GM19193 (cell line): ENCODE results near the gene NEMP1.
A peak's percentile ranks its signal among the peaks of the same experiment; 100 is the strongest.

Source experiments
- POLR2A ChIP-seq: IDR thresholded peaks from 4 replicates; pipeline ENCODE4 v1.6.1; 2011; ENCODE audit not compliant: insufficient read depth, insufficient read length; ENCODE audit errors: extremely low read depth

NEMP1 gene

DNA sequence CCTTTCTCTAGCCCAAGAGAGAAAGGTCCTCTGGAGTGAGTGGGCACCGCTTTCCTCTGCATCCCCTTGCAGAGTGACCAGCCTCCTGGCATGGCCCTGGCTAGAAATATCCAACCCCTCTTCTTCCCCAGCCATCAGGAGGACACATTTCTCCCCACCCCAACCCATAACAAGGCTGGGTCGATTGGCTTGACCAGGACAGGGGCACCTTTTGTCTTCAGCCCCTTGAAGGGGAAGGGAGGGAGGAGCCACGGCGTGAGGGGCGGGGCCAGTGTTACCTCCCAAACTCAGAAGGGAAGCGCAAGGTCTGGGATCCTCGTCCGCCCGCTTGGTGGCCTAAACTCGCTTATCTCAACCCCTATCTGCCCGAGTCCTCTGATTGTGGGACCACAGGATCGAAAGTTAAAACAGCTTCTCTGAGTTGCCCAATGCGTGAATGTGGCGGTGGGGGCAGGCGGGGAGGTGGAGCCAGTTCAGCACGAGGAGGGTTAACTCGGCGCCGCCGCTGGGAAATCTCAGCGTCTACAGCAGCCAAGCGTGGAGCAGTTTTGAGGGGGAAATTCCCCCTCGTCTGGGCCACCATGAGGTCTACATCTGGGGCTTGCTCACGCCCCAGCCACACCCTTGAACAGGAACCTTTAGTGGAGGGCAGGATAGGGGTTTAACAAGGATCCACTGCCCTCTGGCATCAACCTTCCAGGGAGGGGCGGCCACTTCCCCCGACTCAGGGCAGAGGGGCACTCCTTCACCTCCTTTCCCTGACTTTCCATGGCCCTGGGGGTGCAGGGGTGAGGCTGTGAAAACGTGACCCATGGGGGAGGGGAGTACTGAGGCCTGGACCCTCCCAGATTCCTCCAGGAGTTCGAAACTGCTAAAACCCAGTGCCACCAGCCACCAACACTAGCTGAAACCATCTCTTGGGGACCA is 31.8 kb upstream of the NEMP1 start:
- peak; percentile 57 for TF ChIP-seq POLR2A

GRCh38 chr12:57109207-57110103 is 30.9 kb upstream of the NEMP1 start:
- TF ChIP-seq POLR2A = no peak

- no peak for TF ChIP-seq POLR2A
Observed at GRCh38 chr12:57107456-57108155, 29.0 kb upstream of the NEMP1 start.

- TF ChIP-seq POLR2A = no peak
Observed at GRCh38 chr12:57106021-57106708, 27.6 kb upstream of the NEMP1 start.

- TF ChIP-seq POLR2A = no peak
Observed at GRCh38 chr12:57105011-57105753, 26.6 kb upstream of the NEMP1 start.

GRCh38 chr12:57104292-57104910 is 25.8 kb upstream of the NEMP1 start:
- no peak for TF ChIP-seq POLR2A

DNA sequence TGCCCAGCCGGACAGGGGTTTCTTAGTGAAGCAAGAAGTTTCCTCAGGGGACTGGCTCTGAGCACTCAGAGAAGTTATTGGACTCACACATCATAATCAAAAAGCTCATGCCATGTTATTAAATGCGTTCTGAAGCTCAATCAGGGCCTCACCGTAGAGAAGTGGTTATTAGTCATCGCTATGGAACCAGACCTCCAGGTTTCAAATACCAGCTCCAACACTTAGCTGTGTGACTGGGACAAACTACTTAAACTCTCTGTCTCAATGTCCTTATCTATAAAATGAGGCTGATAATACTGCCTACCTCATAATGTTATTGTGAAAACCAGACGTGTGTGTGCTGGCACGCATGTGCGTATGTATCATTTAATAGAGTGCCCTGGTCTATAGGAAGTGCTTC is 25.3 kb upstream of the NEMP1 start:
- no peak for TF ChIP-seq POLR2A

- TF ChIP-seq POLR2A = no peak
Observed at GRCh38 chr12:57101892-57102695, 23.5 kb upstream of the NEMP1 start.

GRCh38 chr12:57099766-57100165 is 21.2 kb upstream of the NEMP1 start:
- no peak for TF ChIP-seq POLR2A

- no peak for TF ChIP-seq POLR2A
Observed at GRCh38 chr12:57099047-57099714, 20.6 kb upstream of the NEMP1 start.

GRCh38 chr12:57098546-57098945 is 20.0 kb upstream of the NEMP1 start:
- TF ChIP-seq POLR2A = no peak

DNA sequence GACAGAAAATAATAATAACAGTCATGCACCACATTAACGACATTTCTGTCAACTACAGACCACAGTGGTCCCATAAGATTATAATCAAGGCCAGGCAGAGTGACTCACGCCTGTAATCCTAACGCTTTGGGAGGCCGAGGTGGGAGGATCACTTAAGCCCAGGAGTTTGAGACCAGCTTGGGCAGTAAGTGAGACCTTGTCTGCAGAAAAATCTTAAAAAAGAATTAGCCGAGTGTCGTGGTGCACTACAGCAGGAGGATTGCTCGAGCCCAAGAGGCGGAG is 18.9 kb upstream of the NEMP1 start:
- TF ChIP-seq POLR2A = no peak
